WTC11 (cell line): Measurements from ENCODE around the gene RIC3. TPM values are rescaled to one million over a fixed set of nuclear protein-coding genes. Genes with fewer than 3 reads are reported as not detected.

Experiments
- ATAC-seq: fragments of 200-7000 bp; cut with Tn5 transposase; 2 replicates; pipeline ENCODE4 v1.10.0; 2021; ENCODE audit warnings: mild to moderate bottlenecking, moderate library complexity
- CTCF ChIA-PET: fragments of 300-600 bp; sonication (Branson Sonifier 250); formaldehyde crosslinking; loops from one replicate; lab custom pipeline; 2021; ENCODE audit warnings: antibody characterized with exemption; lab: Charles Lee
- POLR2A ChIA-PET: fragments of 350-600 bp; sonication (Branson Sonifier 250); formaldehyde crosslinking; loops from one replicate; lab custom pipeline; 2021; ENCODE audit warnings: antibody characterized with exemption; lab: Charles Lee
- DNase-seq: peaks from one replicate; pipeline ENCODE4 v3.0.0; 2021; ENCODE audit warnings: low spot score
- H3K27ac Mint-ChIP-seq: 2 replicates; pipeline ENCODE4 v1.8.0; 2021; ENCODE audit warnings: mixed read lengths
- H3K27me3 Mint-ChIP-seq: 2 replicates; pipeline ENCODE4 v1.8.0; 2021; ENCODE audit warnings: low read depth, mild to moderate bottlenecking, moderate library complexity, mixed read lengths
- H3K36me3 Mint-ChIP-seq: 2 replicates; pipeline ENCODE4 v1.8.0; 2021; ENCODE audit warnings: mixed read lengths
- H3K4me1 Mint-ChIP-seq: 2 replicates; pipeline ENCODE4 v1.8.0; 2022; ENCODE audit warnings: mixed read lengths
- H3K4me3 Mint-ChIP-seq: 2 replicates; pipeline ENCODE4 v1.8.0; 2021; ENCODE audit warnings: mild to moderate bottlenecking, moderate library complexity, mixed read lengths
- H3K9me3 Mint-ChIP-seq: 2 replicates; pipeline ENCODE4 v1.8.0; 2021; ENCODE audit warnings: mixed read lengths
- ARID4B ChIP-seq: sonication (generic); formaldehyde crosslinking; IDR thresholded peaks from 2 replicates; pipeline ENCODE4 v1.8.0; 2023; ENCODE audit warnings: missing genetic modification reagents, mild to moderate bottlenecking, borderline replicate concordance
- ETV6 ChIP-seq: sonication (generic); formaldehyde crosslinking; IDR thresholded peaks from 2 replicates; pipeline ENCODE4 v1.8.1; 2022; ENCODE audit warnings: mild to moderate bottlenecking, missing genetic modification reagents
- FOXP4 ChIP-seq: sonication (generic); formaldehyde crosslinking; IDR thresholded peaks from 2 replicates; pipeline ENCODE4 v1.8.0; 2022; ENCODE audit warnings: mild to moderate bottlenecking, missing genetic modification reagents
- KAT7 ChIP-seq: sonication (generic); formaldehyde crosslinking; IDR thresholded peaks from 2 replicates; pipeline ENCODE4 v1.8.1; 2023; ENCODE audit warnings: missing genetic modification reagents, mild to moderate bottlenecking, borderline replicate concordance
- MXD4 ChIP-seq: fragments of 250-450 bp; sonication (Bioruptor Pico); IDR thresholded peaks from 2 replicates; pipeline ENCODE4 v1.8.0; 2021; ENCODE audit warnings: mild to moderate bottlenecking, moderate library complexity, borderline replicate concordance
- NR1H2 ChIP-seq: sonication (generic); formaldehyde crosslinking; IDR thresholded peaks from 2 replicates; pipeline ENCODE4 v1.9.0; 2021; ENCODE audit warnings: mild to moderate bottlenecking, moderate library complexity, missing genetic modification reagents
- USF2 ChIP-seq: sonication (generic); formaldehyde crosslinking; IDR thresholded peaks from 2 replicates; pipeline ENCODE4 v1.8.1; 2023; ENCODE audit warnings: mild to moderate bottlenecking, missing genetic modification reagents, moderate library complexity
- ZNF425 ChIP-seq: fragments of 250-450 bp; sonication (Bioruptor Pico); conservative IDR thresholded peaks from 2 replicates; pipeline ENCODE4 v1.9.0; 2021; ENCODE audit warnings: mild to moderate bottlenecking
- ZNF532 ChIP-seq: fragments of 250-450 bp; sonication (Bioruptor Pico); IDR thresholded peaks from 2 replicates; pipeline ENCODE4 v1.9.0; 2021; ENCODE audit warnings: mild to moderate bottlenecking, borderline replicate concordance
- total RNA-seq: library from RNA; stranded (reverse); gene quantifications from 3 replicates; pipeline ENCODE4 v1.2.3, GENCODE V29; 2021

Gene RIC3
- total RNA-seq, 1 experiment from 2014 or later, result 15.7 TPM

- TF ChIP-seq ARID4B (CRISPR knock-in tag) (no peak), NR1H2 (no peak), ZNF425 (no peak), KAT7 (CRISPR knock-in tag) (no peak), USF2 (CRISPR knock-in tag) (no peak), ZNF532 (no peak), MXD4 (CRISPR knock-in tag) (no peak), FOXP4 (CRISPR knock-in tag) (no peak)
- TF ChIP-seq, all 79 proteins: peak for 0
These were observed 14.3 kb upstream of the RIC3 start (continued) for GRCh38 chr11:8183111-8183510.

- peaks cover 18% of the 10 kb centered on the region for H3K9me3 Mint-ChIP-seq
- TF ChIP-seq ETV6 (CRISPR knock-in tag), result no peak
- H3K36me3 Mint-ChIP-seq, result peaks cover 2% of the 10 kb centered on the region; the same call in 1 of the 2 replicates
- no peak overlapping the region; the same call in 1 of the 2 replicates for H3K27ac Mint-ChIP-seq
- ChIA-PET CTCF (interaction anchor here (1.4 kb wide), 1 partner anchor 13 kb away, joined by 4 read pairs; no protein-coding TSS in a partner anchor), POLR2A (interaction anchor here (0.7 kb wide), 1 partner anchor 9 kb away, joined by 3 read pairs; no protein-coding TSS in a partner anchor)
- no peak overlapping the region for H3K4me3 Mint-ChIP-seq
- peak; percentile 63 for DNase-seq
- ATAC-seq, result peak; percentile 94
- H3K4me1 Mint-ChIP-seq, result no peaks in the 10 kb centered on the region; the same call in 1 of the 2 replicates
- peaks cover 11% of the 10 kb centered on the region for H3K27me3 Mint-ChIP-seq
These were observed 11.6 kb upstream of the RIC3 start for GRCh38 chr11:8180469-8180868.
